ENCODE data around the gene LPAR3.

DNA sequence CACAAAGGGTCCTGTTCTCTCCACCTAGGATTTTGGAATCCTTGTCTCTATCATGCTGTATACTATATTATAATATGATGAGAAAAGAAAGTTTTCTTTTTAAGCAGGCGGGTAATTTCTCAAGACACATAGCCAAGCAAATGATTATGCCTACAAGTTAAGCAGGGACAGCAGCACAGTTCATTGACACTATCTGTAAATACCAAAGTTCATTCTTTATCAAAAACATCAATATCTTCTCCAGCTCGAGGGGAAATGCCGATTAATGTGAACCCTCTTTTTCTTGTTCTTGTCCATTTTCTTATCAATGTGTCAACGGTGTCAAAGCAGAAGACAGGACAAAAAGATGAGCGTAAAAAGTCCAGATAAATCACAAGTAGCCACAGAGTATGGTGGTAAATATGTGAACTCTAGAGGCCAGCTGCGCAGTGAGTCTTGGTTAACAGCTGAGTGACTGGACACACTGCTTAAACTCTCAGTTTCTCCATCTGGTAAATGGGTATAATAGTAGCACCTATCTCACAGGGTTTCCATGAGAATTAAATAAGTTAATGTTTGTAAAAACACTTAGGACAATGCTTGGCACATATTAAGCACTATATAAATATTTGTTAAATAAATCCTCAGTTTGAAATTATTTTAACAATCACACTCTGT is 30.9 kb downstream of the LPAR3 start:
- TF ChIP-seq, protein P1, sequence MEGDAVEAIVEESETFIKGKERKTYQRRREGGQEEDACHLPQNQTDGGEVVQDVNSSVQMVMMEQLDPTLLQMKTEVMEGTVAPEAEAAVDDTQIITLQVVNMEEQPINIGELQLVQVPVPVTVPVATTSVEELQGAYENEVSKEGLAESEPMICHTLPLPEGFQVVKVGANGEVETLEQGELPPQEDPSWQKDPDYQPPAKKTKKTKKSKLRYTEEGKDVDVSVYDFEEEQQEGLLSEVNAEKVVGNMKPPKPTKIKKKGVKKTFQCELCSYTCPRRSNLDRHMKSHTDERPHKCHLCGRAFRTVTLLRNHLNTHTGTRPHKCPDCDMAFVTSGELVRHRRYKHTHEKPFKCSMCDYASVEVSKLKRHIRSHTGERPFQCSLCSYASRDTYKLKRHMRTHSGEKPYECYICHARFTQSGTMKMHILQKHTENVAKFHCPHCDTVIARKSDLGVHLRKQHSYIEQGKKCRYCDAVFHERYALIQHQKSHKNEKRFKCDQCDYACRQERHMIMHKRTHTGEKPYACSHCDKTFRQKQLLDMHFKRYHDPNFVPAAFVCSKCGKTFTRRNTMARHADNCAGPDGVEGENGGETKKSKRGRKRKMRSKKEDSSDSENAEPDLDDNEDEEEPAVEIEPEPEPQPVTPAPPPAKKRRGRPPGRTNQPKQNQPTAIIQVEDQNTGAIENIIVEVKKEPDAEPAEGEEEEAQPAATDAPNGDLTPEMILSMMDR (IDR thresholded peaks at IDR 0.05): no peak
- no peak for TF ChIP-seq ZFX (IDR thresholded peaks at IDR 0.05; ENCODE audit: borderline replicate concordance)

Data from 22Rv1 (cell line).